IMR-90 (cell line): Measurements from ENCODE around the gene SYNPO2L. TPM values are rescaled to one million over a fixed set of nuclear protein-coding genes. Genes with fewer than 3 reads are reported as not detected.
A peak's percentile ranks its signal among the peaks of the same experiment; 100 is the strongest.

Experiments used
- ATAC-seq: fragments of 200-7000 bp; cut with Tn5 transposase; 2 replicates; pipeline ENCODE4 v1.9.1; 2020; ENCODE audit warnings: low read depth, mild to moderate bottlenecking, moderate library complexity
- BruUV-seq: library from RNA; stranded (reverse); fragments of 400-500 nt; replicated peaks from 2 replicates; lab custom pipeline; 2021; lab: Mats Ljungman, UMichigan
- CTCF ChIA-PET: fragments of 300-600 bp; formaldehyde crosslinking; extraction: SDS; loops from one replicate; lab custom pipeline; 2021; ENCODE audit warnings: antibody characterized with exemption; lab: Yijun Ruan, JAX
- POLR2A ChIA-PET: fragments of 300-600 bp; sonication (Branson Sonifier 250); formaldehyde crosslinking; loops from one replicate; lab custom pipeline; 2022; ENCODE audit warnings: antibody characterized with exemption; ENCODE audit not compliant: unreplicated experiment; lab: Charles Lee
- DNase-seq: peaks from one replicate; pipeline ENCODE4 v3.0.0; 2013
- H2AFZ ChIP-seq: replicated peaks from 2 replicates; pipeline ENCODE3; 2013; ENCODE audit warnings: low read length, mild to moderate bottlenecking; ENCODE audit not compliant: poor library complexity
- H2AK5ac ChIP-seq: 2 replicates; pipeline ENCODE4 v1.6.1; 2013; ENCODE audit warnings: low read depth, low read length, inconsistent platforms
- H2AK9ac ChIP-seq: replicated peaks from 2 replicates; pipeline ENCODE3; 2013; ENCODE audit warnings: mild to moderate bottlenecking, low read depth, low read length, moderate library complexity; ENCODE audit not compliant: poor library complexity
- H2BK120ac ChIP-seq: 2 replicates; pipeline ENCODE4 v1.6.1; 2013; ENCODE audit warnings: low read depth, low read length, inconsistent platforms
- H2BK15ac ChIP-seq: 3 replicates; pipeline ENCODE4 v1.6.1; 2013; ENCODE audit warnings: low read depth, low read length, inconsistent platforms
- H2BK20ac ChIP-seq: 2 replicates; pipeline ENCODE4 v1.6.1; 2013; ENCODE audit warnings: low read depth, mild to moderate bottlenecking, inconsistent platforms, low read length, moderate library complexity
- H2BK5ac ChIP-seq: 2 replicates; pipeline ENCODE4 v1.6.1; 2013; ENCODE audit warnings: mild to moderate bottlenecking, low read depth, low read length, inconsistent platforms; ENCODE audit not compliant: poor library complexity, severe bottlenecking
- H3K14ac ChIP-seq: replicated peaks from 2 replicates; pipeline ENCODE4 v1.6.1; 2013; ENCODE audit warnings: low read depth, low read length, inconsistent platforms
- H3K18ac ChIP-seq: 2 replicates; pipeline ENCODE4 v1.6.1; 2013; ENCODE audit warnings: low read depth, low read length, control low read depth
- H3K23ac ChIP-seq: 2 replicates; pipeline ENCODE4 v1.6.1; 2013; ENCODE audit warnings: low read depth, low read length, inconsistent platforms
- H3K27ac ChIP-seq: 2 replicates; pipeline ENCODE4 v1.5.1; 2013; ENCODE audit warnings: mild to moderate bottlenecking, control low read depth, low read length; ENCODE audit not compliant: insufficient read depth
- H3K27me3 ChIP-seq: 2 replicates; pipeline ENCODE4 v1.6.1; 2013; ENCODE audit warnings: low read length; ENCODE audit not compliant: control insufficient read depth, insufficient read depth
- H3K36me3 ChIP-seq: 2 replicates; pipeline ENCODE4 v1.6.1; 2013; ENCODE audit warnings: low read length, mixed read lengths; ENCODE audit not compliant: control insufficient read depth, insufficient read depth
- H3K4ac ChIP-seq: 2 replicates; pipeline ENCODE4 v1.6.1; 2013; ENCODE audit warnings: low read depth, low read length, inconsistent platforms
- H3K4me1 ChIP-seq: 2 replicates; pipeline ENCODE4 v1.6.1; 2013; ENCODE audit warnings: low read length, mixed read lengths; ENCODE audit not compliant: control insufficient read depth, insufficient read depth
- H3K4me2 ChIP-seq: 2 replicates; pipeline ENCODE4 v1.6.1; 2013; ENCODE audit warnings: low read depth, mild to moderate bottlenecking, control low read depth, low read length, moderate library complexity
- H3K4me3 ChIP-seq: 2 replicates; pipeline ENCODE4 v1.5.1; 2013; ENCODE audit warnings: low read depth, mild to moderate bottlenecking, control low read depth, low read length, moderate library complexity; ENCODE audit not compliant: insufficient read depth
- H3K56ac ChIP-seq: 2 replicates; pipeline ENCODE4 v1.6.1; 2013; ENCODE audit warnings: low read length, inconsistent platforms; ENCODE audit not compliant: insufficient read depth; ENCODE audit errors: extremely low read depth
- H3K79me1 ChIP-seq, 2 experiments: 2 replicates each; pipeline ENCODE4 v1.6.1; 2013; ENCODE audit warnings: low read length in 2 of 2, inconsistent platforms in 1 of 2, low read depth in 1 of 2
- H3K9ac ChIP-seq: 2 replicates; pipeline ENCODE4 v1.6.1; 2013; ENCODE audit warnings: low read depth, low read length, control low read depth
- H3K9me1 ChIP-seq: 2 replicates; pipeline ENCODE4 v1.6.1; 2013; ENCODE audit warnings: low read length, inconsistent platforms; ENCODE audit not compliant: insufficient read depth
- H3K9me3 ChIP-seq: 2 replicates; pipeline ENCODE4 v1.6.1; 2013; ENCODE audit warnings: low read length; ENCODE audit not compliant: control insufficient read depth, insufficient read depth
- H4K20me1 ChIP-seq: 2 replicates; pipeline ENCODE4 v1.6.1; 2013; ENCODE audit warnings: low read length, inconsistent platforms; ENCODE audit not compliant: insufficient read depth
- H4K5ac ChIP-seq: 2 replicates; pipeline ENCODE4 v1.6.1; 2013; ENCODE audit warnings: mild to moderate bottlenecking, low read depth, low read length, control low read depth
- H4K8ac ChIP-seq, 2 experiments: 2 replicates each; pipeline ENCODE4 v1.6.1; 2013; ENCODE audit warnings: low read depth in 2 of 2, low read length in 2 of 2, control low read depth in 1 of 2, inconsistent platforms in 1 of 2
- H4K91ac ChIP-seq: 2 replicates; pipeline ENCODE4 v1.6.1; 2013; ENCODE audit warnings: low read depth, low read length, inconsistent platforms; ENCODE audit not compliant: insufficient read depth
- BHLHE40 ChIP-seq: fragments of 150-350 bp; IDR thresholded peaks from 2 replicates; pipeline ENCODE4 v1.6.1; 2016; ENCODE audit warnings: mild to moderate bottlenecking, low read depth, low read length
- CEBPB ChIP-seq: IDR thresholded peaks from 2 replicates; pipeline ENCODE4 v1.6.1; 2012; ENCODE audit warnings: low read depth, low read length, improper control_type of control experiment
- CHD1 ChIP-seq: IDR thresholded peaks from 2 replicates; pipeline ENCODE4 v1.6.1; 2012; ENCODE audit warnings: low read depth, low read length, improper control_type of control experiment
- FOS ChIP-seq: fragments of 150-350 bp; IDR thresholded peaks from 2 replicates; pipeline ENCODE4 v1.6.1; 2016; ENCODE audit warnings: low read depth, low read length
- MAFK ChIP-seq: IDR thresholded peaks from 2 replicates; pipeline ENCODE4 v1.6.1; 2012; ENCODE audit warnings: low read depth, low read length, improper control_type of control experiment
- MAZ ChIP-seq: IDR thresholded peaks from 2 replicates; pipeline ENCODE4 v1.6.1; 2012; ENCODE audit warnings: low read depth, mild to moderate bottlenecking, low read length, improper control_type of control experiment, moderate library complexity, borderline replicate concordance
- MXI1 ChIP-seq: IDR thresholded peaks from 2 replicates; pipeline ENCODE4 v1.6.1; 2012; ENCODE audit warnings: low read depth, mild to moderate bottlenecking, low read length, moderate library complexity, borderline replicate concordance
- NFE2L2 ChIP-seq: fragments of 150-350 bp; IDR thresholded peaks from 2 replicates; pipeline ENCODE4 v1.6.1; 2016; ENCODE audit warnings: low read depth, mild to moderate bottlenecking, low read length
- POLR2A ChIP-seq: IDR thresholded peaks from 2 replicates; pipeline ENCODE4 v1.6.1; 2012; ENCODE audit warnings: mild to moderate bottlenecking, low read depth, low read length
- RAD21 ChIP-seq: IDR thresholded peaks from 2 replicates; pipeline ENCODE4 v1.6.1; 2012; ENCODE audit warnings: low read length, improper control_type of control experiment
- RCOR1 ChIP-seq: IDR thresholded peaks from 2 replicates; pipeline ENCODE4 v1.6.1; 2012; ENCODE audit warnings: mild to moderate bottlenecking, low read length, improper control_type of control experiment; ENCODE audit not compliant: insufficient replicate concordance
- RFX5 ChIP-seq: IDR thresholded peaks from 2 replicates; pipeline ENCODE4 v1.8.0; 2012; ENCODE audit warnings: low read depth, mild to moderate bottlenecking, low read length, moderate library complexity
- SMC3 ChIP-seq: fragments of 150-350 bp; IDR thresholded peaks from 2 replicates; pipeline ENCODE4 v1.6.1; 2016; ENCODE audit warnings: low read depth, mild to moderate bottlenecking, antibody characterized with exemption, low read length, moderate library complexity
- WGBS, 2 experiments: methylation state at CpG; one replicate each; pipeline versions ENCODE4 v1.1.5 to v1.1.7; 2013; ENCODE audit warnings: missing lambda C conversion rate in 2 of 2; ENCODE audit not compliant: insufficient read length in 1 of 2; ENCODE audit errors: extremely low coverage in 2 of 2; 5-methylcytosine and 5-hydroxymethylcytosine counted together
- dilution Hi-C: fragments of 300-500 bp; cut with HindIII; formaldehyde crosslinking; loops from one replicate; pipeline ENCODE4 v1.14.3; 2018; ENCODE audit warnings: low sequenced_read_pairs; ENCODE audit not compliant: unreplicated experiment
- in situ Hi-C: fragments of 300-500 bp; cut with MboI; formaldehyde crosslinking; loops from 3 replicates; pipeline ENCODE4 v1.14.3; 2019; ENCODE audit warnings: low sequenced_read_pairs, inconsistent platforms, mixed read lengths
- intact Hi-C: fragments of 100-400 bp; cut with micrococcal nuclease; formaldehyde crosslinking; loops from 2 replicates; pipeline ENCODE4 v1.10.0; 2022
- polyA plus RNA-seq, 3 experiments: library from polyadenylated mRNA; depleted of rRNA; stranded (reverse); fragments of >200 nt; gene quantifications; 2 replicates each; pipeline ENCODE4 v1.2.3, GENCODE V29; 2012; ENCODE audit warnings: low replicate concordance in 1 of 3
- total RNA-seq: library from RNA; depleted of rRNA; stranded (reverse); fragments of >200 nt; gene quantifications from 2 replicates; pipeline ENCODE4 v1.2.3, GENCODE V29; 2012
- TF ChIP-seq, protein P1 (sequence below): fragments of 150-350 bp; IDR thresholded peaks from 2 replicates; pipeline ENCODE4 v1.6.1; 2017; ENCODE audit warnings: mild to moderate bottlenecking, antibody characterized with exemption, low read length, low read depth
- TF ChIP-seq, protein P2 (sequence below): fragments of 150-350 bp; IDR thresholded peaks from 2 replicates; pipeline ENCODE4 v1.6.1; 2016; ENCODE audit warnings: low read depth, mild to moderate bottlenecking, low read length, moderate library complexity, borderline replicate concordance
- TF ChIP-seq, protein P3 (sequence below): conservative IDR thresholded peaks from 2 replicates; pipeline ENCODE4 v1.5.1; 2012; ENCODE audit warnings: mild to moderate bottlenecking, low read depth, low read length, improper control_type of control experiment

The SYNPO2L gene
- total and polyA plus RNA-seq, 2 of the 4 experiments (the other 2 are of a cell fraction) = 0.18 to 0.62 TPM

DNA sequence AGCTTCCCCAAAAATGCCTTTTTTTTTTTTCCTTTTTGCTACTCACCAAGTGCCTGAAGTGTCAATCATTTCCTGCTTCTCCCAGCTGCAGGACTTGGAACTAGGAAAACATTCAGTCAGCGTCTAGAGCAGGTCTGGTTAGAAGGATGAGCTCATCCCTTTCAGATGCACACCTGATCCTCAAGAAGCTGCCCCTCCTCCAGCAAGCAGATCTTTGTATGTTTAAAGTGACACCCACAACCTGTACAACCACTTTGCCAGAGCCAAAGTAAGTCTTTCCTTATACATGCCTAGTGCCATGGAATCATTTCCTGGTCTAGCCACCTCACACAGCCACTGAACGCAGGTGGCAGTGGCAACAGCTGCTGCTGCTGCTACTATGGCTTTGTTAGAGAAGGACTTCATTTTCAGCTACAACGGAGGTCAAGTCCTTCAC lies 54.3 kb downstream of the SYNPO2L start:
- H2BK15ac ChIP-seq = no peak overlapping the region
- no peak overlapping the region for H4K91ac ChIP-seq
- no peak overlapping the region for H3K4me2 ChIP-seq
- H2AK9ac ChIP-seq = no peak overlapping the region
- H3K4ac ChIP-seq = no peak overlapping the region
- H3K4me1 ChIP-seq = no peaks in the 10 kb centered on the region
- H3K27me3 ChIP-seq = no peaks in the 10 kb centered on the region
- peaks cover 3% of the 10 kb centered on the region; the same call in 1 of the 2 replicates for H3K9me1 ChIP-seq
- in situ Hi-C loops = no loop called here
- H3K56ac ChIP-seq = no peak overlapping the region
- H3K18ac ChIP-seq = no peak overlapping the region
- H3K36me3 ChIP-seq = no peaks in the 10 kb centered on the region
- H4K8ac ChIP-seq = no peak overlapping the region
- no peak overlapping the region for H2BK5ac ChIP-seq
- CTCF ChIA-PET = interaction anchor here (0.6 to 0.7 kb wide), 3 partner anchors 8 to 34 kb away, joined by 3 to 6 read pairs (median 5); no protein-coding TSS in a partner anchor
- H4K5ac ChIP-seq = no peak overlapping the region
- POLR2A ChIA-PET = no interaction called here
- no peak for ATAC-seq
- H3K23ac ChIP-seq = no peak overlapping the region
- DNase-seq = peak; percentile 24
- no peaks in the 10 kb centered on the region for H3K9me3 ChIP-seq
- TF ChIP-seq SMC3 (no peak), CEBPB (no peak), CHD1 (no peak), BHLHE40 (no peak), NFE2L2 (no peak), MAFK (no peak), MXI1 (no peak), POLR2A (no peak), FOS (no peak), RAD21 (no peak), RCOR1 (no peak), MAZ (no peak), RFX5 (no peak)
- TF ChIP-seq, protein P1, sequence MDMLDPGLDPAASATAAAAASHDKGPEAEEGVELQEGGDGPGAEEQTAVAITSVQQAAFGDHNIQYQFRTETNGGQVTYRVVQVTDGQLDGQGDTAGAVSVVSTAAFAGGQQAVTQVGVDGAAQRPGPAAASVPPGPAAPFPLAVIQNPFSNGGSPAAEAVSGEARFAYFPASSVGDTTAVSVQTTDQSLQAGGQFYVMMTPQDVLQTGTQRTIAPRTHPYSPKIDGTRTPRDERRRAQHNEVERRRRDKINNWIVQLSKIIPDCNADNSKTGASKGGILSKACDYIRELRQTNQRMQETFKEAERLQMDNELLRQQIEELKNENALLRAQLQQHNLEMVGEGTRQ = no peak
- TF ChIP-seq, protein P2, sequence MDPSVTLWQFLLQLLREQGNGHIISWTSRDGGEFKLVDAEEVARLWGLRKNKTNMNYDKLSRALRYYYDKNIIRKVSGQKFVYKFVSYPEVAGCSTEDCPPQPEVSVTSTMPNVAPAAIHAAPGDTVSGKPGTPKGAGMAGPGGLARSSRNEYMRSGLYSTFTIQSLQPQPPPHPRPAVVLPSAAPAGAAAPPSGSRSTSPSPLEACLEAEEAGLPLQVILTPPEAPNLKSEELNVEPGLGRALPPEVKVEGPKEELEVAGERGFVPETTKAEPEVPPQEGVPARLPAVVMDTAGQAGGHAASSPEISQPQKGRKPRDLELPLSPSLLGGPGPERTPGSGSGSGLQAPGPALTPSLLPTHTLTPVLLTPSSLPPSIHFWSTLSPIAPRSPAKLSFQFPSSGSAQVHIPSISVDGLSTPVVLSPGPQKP = no peak
- TF ChIP-seq, protein P3, sequence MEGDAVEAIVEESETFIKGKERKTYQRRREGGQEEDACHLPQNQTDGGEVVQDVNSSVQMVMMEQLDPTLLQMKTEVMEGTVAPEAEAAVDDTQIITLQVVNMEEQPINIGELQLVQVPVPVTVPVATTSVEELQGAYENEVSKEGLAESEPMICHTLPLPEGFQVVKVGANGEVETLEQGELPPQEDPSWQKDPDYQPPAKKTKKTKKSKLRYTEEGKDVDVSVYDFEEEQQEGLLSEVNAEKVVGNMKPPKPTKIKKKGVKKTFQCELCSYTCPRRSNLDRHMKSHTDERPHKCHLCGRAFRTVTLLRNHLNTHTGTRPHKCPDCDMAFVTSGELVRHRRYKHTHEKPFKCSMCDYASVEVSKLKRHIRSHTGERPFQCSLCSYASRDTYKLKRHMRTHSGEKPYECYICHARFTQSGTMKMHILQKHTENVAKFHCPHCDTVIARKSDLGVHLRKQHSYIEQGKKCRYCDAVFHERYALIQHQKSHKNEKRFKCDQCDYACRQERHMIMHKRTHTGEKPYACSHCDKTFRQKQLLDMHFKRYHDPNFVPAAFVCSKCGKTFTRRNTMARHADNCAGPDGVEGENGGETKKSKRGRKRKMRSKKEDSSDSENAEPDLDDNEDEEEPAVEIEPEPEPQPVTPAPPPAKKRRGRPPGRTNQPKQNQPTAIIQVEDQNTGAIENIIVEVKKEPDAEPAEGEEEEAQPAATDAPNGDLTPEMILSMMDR = no peak
- H3K27ac ChIP-seq = no peak overlapping the region
- no peak overlapping the region for H3K9ac ChIP-seq
- H4K20me1 ChIP-seq = no peaks in the 10 kb centered on the region
- H3K79me1 ChIP-seq = no peaks in the 10 kb centered on the region
- no peak overlapping the region for H2AFZ ChIP-seq
- intact Hi-C loops = no loop called here
- H2BK20ac ChIP-seq = no peak overlapping the region
- no peak overlapping the region for H2AK5ac ChIP-seq
- no peak overlapping the region for H3K14ac ChIP-seq
- WGBS, 2 experiments = 60% methylated on average over 2 of the region's 3 CpGs; no CpG with 5 or more reads in 1 of the 2 experiments
- BruUV-seq = no TSS peak
- H2BK120ac ChIP-seq = no peak overlapping the region
- no peak overlapping the region for H3K4me3 ChIP-seq
- dilution Hi-C loops = no loop called here
